ENCODE results near the gene IGSF11.
"Not testable (repeated sequence)": the region's sequence is repeated elsewhere in the genome, so short reads cannot be mapped to it uniquely, and the experiment has no call there.

Gene IGSF11, protein sequence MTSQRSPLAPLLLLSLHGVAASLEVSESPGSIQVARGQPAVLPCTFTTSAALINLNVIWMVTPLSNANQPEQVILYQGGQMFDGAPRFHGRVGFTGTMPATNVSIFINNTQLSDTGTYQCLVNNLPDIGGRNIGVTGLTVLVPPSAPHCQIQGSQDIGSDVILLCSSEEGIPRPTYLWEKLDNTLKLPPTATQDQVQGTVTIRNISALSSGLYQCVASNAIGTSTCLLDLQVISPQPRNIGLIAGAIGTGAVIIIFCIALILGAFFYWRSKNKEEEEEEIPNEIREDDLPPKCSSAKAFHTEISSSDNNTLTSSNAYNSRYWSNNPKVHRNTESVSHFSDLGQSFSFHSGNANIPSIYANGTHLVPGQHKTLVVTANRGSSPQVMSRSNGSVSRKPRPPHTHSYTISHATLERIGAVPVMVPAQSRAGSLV

GRCh38 chr3:119034256-119035013 is at the start of gene IGSF11:
IGSF11 (minus strand) TSS chr3:119034846; CDS start chr3:119034582, 264 bp downstream.
- Histone ChIP-seq H3K27ac (peak within 1 kb of the TSS in 1 of 2 donors; percentile 1), H3K4me3 (peak within 1 kb of the TSS; percentile 87)
- no peak for DNase-seq (ENCODE audit: low spot score)
- TF ChIP-seq CTCF (IDR thresholded peaks at IDR 0.05), result peak; percentile 36

DNA sequence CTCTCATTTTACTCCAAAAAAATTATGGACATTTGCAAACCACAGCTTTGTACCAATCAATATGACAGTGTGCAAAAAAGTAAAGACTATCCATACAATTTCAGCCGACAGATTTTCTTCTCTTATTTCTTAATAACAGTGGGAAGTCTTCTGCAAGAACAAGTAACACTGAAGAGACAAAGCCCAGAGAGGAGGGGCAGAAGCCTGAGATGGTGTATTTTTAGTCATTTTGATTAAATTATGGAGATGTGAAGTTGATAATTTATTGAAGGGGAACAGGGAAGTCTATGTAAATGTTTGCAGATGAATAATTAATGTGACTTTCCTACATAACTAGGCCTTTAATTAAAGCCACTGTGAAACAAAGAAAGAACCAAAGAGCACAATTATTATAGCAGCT is 45.7 kb upstream of the IGSF11 start:
- no peak for TF ChIP-seq CTCF (IDR thresholded peaks at IDR 0.05)
- DNase-seq (ENCODE audit: low spot score), result no peak
- H3K27ac ChIP-seq, result no peak overlapping the region
- H3K4me3 ChIP-seq, result no peak overlapping the region

DNA sequence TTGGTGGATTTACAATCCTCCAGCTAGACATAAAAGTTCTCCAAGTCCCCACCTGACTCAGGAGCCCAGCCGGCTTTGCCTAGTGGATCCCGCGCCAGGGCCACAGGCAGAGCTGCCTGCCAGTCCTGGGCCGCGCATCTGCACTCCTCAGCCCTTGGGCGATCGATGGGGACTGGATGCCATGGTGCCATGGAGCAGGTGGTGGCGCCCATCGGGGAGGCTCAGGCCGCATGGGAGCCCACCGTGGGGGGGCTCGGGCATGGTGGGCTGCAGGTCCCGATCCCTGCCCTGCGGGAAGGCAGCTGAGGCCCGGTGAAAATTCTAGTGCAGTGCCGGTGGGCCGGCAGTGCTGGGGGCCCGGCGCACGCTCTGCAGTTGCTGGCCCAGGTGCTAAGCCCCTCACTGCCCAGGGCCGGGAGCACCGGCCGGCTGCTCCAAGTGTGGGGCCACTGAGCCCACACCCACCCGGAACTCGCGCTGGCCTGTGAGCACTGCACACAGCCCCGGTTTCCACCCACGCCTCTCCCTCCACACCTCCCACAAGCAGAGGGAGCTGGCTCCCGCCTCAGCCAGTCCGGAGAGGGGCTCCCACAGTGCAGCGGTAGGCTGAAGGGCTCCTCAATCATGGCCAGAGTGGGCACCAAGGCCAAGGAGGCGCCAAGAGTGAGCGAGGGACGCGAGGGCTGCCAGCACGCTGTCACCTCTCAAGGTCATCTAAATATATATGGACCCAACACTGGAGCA is 38.8 kb upstream of the IGSF11 start:
- TF ChIP-seq CTCF (IDR thresholded peaks at IDR 0.05), result no peak
- DNase-seq (ENCODE audit: low spot score), result no peak
- Histone ChIP-seq H3K27ac (no peak overlapping the region), H3K4me3 (no peak overlapping the region)

- H3K4me3 ChIP-seq; H3K27ac ChIP-seq; DNase-seq (ENCODE audit: low spot score): not testable (repeated sequence)
Observed at GRCh38 chr3:119072451-119072850, 37.8 kb upstream of the IGSF11 start.

GRCh38 chr3:119069725-119070124 is 35.1 kb upstream of the IGSF11 start:
- TF ChIP-seq CTCF (IDR thresholded peaks at IDR 0.05), result no peak
- Histone ChIP-seq H3K27ac (no peak overlapping the region), H3K4me3 (no peak overlapping the region)
- DNase-seq (ENCODE audit: low spot score), result no peak

DNA sequence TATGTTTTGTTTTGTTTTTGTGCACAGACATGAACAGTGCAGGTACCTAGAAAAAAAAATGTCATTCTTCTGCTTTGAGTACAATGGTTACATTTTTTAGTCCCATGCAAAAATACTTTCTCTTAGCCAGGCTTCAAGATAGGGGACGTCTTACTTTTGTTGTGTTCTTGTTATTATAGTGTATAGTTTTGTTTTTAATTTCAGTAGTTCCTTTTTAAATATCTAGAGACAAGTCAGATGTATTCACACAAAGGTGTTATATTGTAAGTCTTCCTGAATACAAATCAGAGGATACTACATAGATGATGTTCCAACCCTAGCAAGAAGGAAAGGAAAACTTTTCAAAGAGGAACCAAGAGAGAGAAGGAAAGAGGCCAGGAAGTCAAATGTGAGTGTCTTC is 28.8 kb upstream of the IGSF11 start:
- no peak for TF ChIP-seq CTCF (IDR thresholded peaks at IDR 0.05)

GRCh38 chr3:119062892-119063291 is 28.2 kb upstream of the IGSF11 start:
- no peak overlapping the region for H3K27ac ChIP-seq
- no peak overlapping the region for H3K4me3 ChIP-seq
- TF ChIP-seq CTCF (IDR thresholded peaks at IDR 0.05), result no peak
- no peak for DNase-seq (ENCODE audit: low spot score)

More for the DNA sequence above, 28.8 kb upstream of the IGSF11 start:
- Histone ChIP-seq H3K27ac (no peak overlapping the region), H3K4me3 (no peak overlapping the region)
- no peak for DNase-seq (ENCODE audit: low spot score)

Measured in coronary artery (tissue), 2 donors.